ENCODE results near the gene COL17A1.

The COL17A1 gene

DNA sequence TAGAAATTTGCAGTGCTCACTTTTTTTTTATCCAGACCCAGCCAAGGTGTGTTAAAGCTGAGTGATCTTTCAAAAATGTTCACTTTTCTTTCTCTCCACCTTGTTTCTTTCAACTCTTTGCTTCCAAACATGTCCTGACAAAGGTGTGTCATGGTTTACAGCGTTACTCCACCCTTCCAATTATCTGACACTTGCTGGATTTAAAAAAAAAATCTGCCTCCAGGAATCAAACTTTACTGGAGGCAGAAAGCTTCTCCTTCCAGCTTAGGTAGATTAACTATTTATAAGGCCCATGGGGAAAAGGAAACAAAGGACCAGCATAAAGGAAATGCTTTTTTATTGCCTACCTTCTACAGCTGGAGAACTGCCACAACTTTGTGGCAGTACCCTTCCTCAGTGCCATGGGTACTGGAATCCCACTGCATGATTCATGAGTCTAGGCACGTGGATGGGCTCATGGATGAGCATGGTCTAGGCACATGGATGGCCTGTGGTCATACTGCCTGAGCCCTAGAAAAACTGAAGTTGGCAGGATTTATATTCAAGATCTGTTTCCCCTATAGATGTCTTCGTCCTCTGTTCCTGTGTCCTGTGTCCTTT lies at the start of gene COL17A1:
Gene COL17A1, minus strand, starts transcription at position 80 of the 600 bp plus-strand sequence. CDS start 5,207 bp downstream, outside the sequence.
- DNase-seq (ENCODE audit: low read depth, low spot score) = no peak

GRCh38 chr10:104130041-104130440 lies 44.4 kb upstream of the COL17A1 start:
- DNase-seq (ENCODE audit: low read depth, low spot score) = no peak

GRCh38 chr10:104128214-104128613 lies 42.5 kb upstream of the COL17A1 start:
- DNase-seq (ENCODE audit: low read depth, low spot score) = no peak

- DNase-seq (ENCODE audit: low read depth, low spot score) = no peak
Measured at GRCh38 chr10:104127411-104127810, 41.7 kb upstream of the COL17A1 start.

DNA sequence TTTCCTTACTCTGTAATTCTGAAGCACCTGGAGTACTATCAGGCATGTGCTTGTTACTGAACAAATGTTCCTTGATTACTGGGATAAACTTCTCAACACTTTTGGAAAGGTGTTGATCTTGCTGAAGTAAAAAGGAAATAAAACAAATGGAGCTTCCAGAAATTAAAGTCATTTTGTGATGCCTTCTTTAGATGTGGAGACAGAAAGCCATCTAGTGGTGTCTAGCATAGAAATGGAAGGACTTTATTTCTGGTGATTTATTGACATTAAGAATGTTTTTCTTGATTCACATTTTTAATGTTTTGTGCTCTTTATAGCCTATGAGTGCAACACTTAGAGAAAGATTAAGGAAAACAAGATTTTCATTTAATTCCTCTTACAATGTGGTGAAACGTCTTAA lies 37.7 kb upstream of the COL17A1 start:
- DNase-seq (ENCODE audit: low read depth, low spot score) = no peak

DNA sequence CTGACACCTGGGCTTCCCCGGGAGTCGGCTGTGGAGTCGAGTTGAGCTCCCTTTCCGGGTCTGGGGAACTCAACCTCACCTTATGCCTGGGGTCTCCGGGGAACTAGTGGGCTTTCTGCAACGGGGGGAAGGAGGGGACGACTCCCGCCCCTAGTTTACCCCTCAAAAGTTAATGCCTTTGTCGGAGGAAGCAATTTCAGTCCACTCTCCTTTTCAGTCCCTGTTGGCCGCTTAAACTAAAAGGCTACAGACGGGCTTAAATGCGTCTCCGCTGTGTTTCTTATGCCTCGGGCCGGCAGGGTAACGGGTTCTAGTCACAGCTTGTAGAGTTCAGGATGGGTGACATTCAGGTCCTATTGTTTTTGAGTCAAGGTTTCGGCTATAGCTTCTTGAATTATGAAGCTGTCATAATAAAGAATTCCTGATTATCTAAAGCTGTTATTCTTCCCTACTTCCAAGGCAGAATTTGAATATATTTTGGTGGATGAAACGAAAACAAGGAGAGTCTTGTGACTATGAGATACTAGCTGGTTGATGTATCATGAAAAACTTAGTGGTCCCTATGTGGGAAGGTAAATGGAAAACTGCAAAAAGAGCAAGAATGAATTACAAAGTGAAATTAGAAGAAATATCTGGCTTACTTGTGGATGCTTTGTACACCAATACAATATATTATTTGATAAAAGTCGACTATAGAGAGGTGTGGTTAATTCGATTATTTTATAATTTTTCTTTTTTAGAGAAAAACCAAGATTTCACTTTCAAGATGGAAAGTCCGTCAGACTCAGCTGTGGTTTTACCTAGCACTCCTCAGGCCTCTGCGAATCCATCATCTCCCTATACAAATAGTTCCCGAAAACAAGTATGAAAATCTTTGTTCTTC lies 36.8 kb upstream of the COL17A1 start:
- DNase-seq (ENCODE audit: low read depth, low spot score) = no peak

DNA sequence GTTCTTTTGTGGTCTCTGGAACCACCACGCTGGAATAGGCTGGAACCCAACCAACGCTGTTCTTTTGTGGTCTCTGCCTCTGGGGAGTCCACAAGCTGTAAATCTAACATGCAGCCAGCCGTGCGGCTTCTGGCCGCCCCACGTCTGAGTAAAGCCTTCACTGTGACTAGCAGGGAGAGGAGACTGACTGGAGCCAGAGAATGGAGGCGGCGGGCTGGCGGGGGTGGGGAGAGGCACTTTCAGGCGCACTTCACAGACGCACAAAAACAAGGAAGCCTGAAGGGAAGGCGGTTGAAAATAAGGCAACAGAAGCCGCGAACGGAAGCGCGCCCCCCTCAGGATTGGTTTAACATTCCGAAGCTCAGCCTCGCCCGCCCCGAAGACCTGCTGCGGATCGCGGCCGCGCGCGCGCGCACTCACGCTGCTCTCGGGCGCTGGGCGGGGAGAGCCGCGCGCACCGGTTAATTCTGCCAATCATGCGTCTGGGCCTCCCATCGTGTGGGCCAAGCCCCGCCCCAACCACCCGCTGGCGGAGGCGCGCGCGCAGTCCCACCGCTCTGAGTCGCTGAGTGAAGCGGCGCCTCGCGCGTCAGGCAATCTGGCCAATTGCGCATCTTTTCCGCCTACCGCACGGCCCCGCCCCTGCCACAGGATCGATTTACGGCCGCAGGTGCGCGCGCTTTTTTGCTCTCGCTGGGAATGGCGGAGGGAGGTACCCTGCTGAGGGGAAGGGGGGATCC lies 36.0 kb upstream of the COL17A1 start, which contains the start of gene SFR1:
Gene SFR1, plus strand, starts transcription at position 687 of the 740 bp plus-strand sequence. Its CDS starts 13 bp downstream, at position 700.
- DNase-seq (ENCODE audit: low read depth, low spot score) = peak; percentile 99

DNA sequence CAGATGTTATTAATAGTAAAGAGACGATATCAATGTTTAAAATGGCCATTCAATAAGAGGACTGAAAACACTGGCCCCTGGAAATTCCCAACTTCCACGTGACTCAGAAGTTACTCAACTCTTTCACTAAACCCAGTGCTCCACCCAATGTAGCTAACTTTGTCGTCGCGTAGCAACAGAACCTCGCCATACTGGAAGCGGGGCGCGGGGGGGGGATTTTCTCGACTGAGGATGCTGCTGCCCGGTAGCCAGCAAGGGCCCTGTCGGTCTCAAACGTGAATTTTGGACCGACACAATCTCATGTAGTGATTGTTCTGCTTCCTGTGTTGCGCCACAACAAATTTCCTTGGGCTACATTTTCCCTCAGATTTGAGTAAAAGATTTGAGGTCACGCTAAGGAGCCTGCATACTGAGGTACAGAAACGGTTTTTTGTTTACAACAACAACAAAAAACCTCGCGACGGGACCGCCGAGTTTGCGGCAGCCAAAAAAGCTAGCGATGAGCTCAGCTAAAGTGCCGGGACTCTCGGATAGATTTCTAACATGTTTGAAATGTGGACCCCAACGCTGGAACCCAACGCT lies 35.3 kb upstream of the COL17A1 start:
- DNase-seq (ENCODE audit: low read depth, low spot score) = peak; percentile 66

- no peak for DNase-seq (ENCODE audit: low read depth, low spot score)
Measured at GRCh38 chr10:104120512-104120902, 34.8 kb upstream of the COL17A1 start.

DNA sequence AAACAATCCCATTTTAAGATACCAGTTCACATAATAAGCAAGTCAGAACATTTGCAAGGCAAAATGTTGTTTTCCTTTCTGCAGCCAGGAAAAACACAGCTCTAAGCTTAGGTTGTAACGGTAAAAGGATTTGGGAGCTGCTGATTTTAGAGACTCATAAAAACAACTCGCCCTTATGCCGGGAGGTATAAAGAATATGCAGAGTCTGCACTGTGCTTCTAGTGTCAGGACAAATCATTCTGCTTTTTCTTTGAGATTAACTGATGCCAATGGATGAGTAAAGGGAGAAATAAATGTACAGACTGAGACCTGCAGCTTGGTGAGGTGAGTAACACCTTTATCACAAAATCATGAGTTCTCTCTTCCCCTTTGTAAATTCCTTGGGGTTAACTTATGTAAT lies 34.3 kb upstream of the COL17A1 start:
- no peak for DNase-seq (ENCODE audit: low read depth, low spot score)

GRCh38 chr10:104117839-104118323 lies 32.2 kb upstream of the COL17A1 start:
- DNase-seq (ENCODE audit: low read depth, low spot score) = no peak

DNA sequence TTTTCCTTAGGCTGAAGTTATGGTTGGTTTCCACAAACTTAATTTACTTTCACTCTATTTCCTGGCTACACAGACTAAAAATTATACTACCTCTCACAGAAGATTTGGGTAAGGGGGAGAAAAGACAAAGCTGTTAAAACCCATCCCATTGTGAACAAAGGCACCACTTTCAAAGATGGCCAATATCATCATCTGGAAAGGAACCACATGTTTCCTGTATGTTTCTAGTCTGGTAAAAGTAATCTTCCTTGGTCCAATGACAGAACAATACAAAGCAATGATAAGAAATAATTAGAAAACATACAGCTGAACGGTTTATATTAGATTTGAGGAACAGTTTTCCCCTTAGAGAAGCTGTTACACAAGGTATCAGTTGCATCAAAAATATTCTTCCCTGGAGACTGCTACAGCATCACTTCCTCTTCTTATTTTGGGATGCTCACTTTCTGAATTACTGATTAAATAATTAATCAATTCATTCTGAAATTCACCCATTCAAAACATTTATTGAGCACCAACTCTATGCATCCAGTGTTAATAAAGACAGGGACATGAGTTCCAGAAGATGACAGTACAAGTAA lies 27.8 kb upstream of the COL17A1 start:
- DNase-seq (ENCODE audit: low read depth, low spot score) = no peak

GRCh38 chr10:104109908-104110662 lies 24.4 kb upstream of the COL17A1 start:
- no peak for DNase-seq (ENCODE audit: low read depth, low spot score)

DNA sequence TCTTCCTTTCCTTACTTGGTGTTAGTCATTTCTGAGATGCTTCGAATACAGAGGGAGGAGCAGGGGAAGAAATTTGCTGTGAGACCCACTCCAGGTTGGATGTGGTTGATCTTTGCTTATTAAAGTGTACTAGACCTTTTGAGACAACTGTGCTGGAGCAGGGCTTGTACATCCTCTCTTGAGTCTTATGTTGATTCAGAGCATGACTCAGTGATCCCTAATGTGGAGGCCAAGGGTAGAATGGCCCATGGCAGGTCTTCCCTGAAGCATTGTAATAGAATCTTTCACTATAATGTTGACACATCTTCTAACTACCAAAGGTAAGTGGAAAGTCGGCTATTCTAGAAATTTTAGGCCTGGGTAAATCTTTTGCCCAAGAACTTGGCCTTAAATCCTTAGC lies 19.2 kb upstream of the COL17A1 start:
- no peak for DNase-seq (ENCODE audit: low read depth, low spot score)

DNA sequence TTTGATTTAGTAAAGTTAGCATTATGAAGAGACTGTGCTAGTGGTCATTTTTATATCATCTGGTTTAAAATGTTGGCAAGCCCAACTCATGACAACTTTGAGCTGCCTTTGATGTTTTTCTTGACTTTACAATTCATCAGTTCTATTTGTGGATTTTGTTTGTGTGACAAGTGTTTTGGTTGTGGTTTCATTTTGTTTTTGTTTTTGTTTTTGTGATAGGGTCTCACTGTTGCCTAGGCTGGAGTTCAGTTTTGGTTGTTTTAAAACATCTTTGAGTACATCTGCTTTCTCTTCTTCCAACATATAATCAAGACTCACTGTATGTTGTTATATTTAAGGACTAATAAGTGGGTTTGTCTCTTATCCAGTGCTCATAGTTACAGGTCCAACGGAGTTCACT lies 18.7 kb upstream of the COL17A1 start:
- no peak for DNase-seq (ENCODE audit: low read depth, low spot score)

DNA sequence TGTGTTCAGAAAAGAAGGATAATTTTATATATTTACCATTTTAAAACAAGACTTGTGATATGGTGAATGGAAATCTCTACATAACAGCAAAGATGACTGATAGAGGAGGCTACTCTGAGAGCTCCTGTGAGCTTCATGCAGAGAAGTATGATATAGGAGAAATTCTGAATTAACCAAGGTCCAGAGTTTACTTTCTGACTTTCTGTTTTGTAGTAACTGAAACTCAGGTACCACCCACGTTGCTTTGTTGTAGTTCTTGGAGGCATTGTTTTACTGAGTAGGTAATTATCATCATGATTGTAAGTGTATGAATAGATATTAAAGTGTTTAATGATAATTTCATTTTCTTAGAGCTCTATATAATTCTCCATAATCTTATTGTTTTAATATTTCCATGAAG lies 18.3 kb upstream of the COL17A1 start:
- no peak for DNase-seq (ENCODE audit: low read depth, low spot score)

- no peak for DNase-seq (ENCODE audit: low read depth, low spot score)
Measured at GRCh38 chr10:104101902-104102301, 16.2 kb upstream of the COL17A1 start.

- DNase-seq (ENCODE audit: low read depth, low spot score) = no peak
Measured at GRCh38 chr10:104100795-104101194, 15.1 kb upstream of the COL17A1 start.

- DNase-seq (ENCODE audit: low read depth, low spot score) = no peak
Measured at GRCh38 chr10:104099941-104100340, 14.3 kb upstream of the COL17A1 start.

- DNase-seq (ENCODE audit: low read depth, low spot score) = no peak
Measured at GRCh38 chr10:104099269-104099668, 13.6 kb upstream of the COL17A1 start.
